HEK293 (cell line): Measurements from ENCODE around the gene FAM78A.

Experiments
- CTCF ChIA-PET: fragments of 350-600 bp; formaldehyde crosslinking; extraction: SDS; loops from one replicate; lab custom pipeline; 2021; ENCODE audit warnings: antibody characterized with exemption; lab: Yijun Ruan, JAX
- POLR2A ChIA-PET: fragments of 300-600 bp; formaldehyde crosslinking; extraction: SDS; loops from one replicate; lab custom pipeline; 2020; ENCODE audit warnings: antibody characterized with exemption, inconsistent platforms; lab: Yijun Ruan, JAX
- H3K27ac ChIP-seq: fragments of 200-500 bp; sonication (Bioruptor generic); 2 replicates; pipeline ENCODE4 v1.5.1; 2014; ENCODE audit warnings: low read depth, low read length, control low read depth, inconsistent platforms; ENCODE audit errors: extremely low read depth
- H3K36me3 ChIP-seq, 2 experiments: fragments of 200-500 bp in 1 of 2; sonication (Bioruptor generic) in 1 of 2; 1 replicate in 1 of 2; 2 replicates in 1 of 2; pipeline ENCODE4 v1.5.1; 2014 to 2017; ENCODE audit warnings: inconsistent platforms in 2 of 2, low read length in 2 of 2; ENCODE audit not compliant: control insufficient read depth in 2 of 2, insufficient read depth in 1 of 2
- H3K4me1 ChIP-seq: fragments of 200-500 bp; sonication (Bioruptor generic); 2 replicates; pipeline ENCODE4 v1.5.1; 2014; ENCODE audit warnings: mild to moderate bottlenecking, low read length, inconsistent platforms; ENCODE audit not compliant: control insufficient read depth, insufficient read depth
- H3K4me3 ChIP-seq: 2 replicates; pipeline ENCODE4 v1.5.1; 2011; ENCODE audit warnings: low read depth, mild to moderate bottlenecking, control low read depth, low read length, moderate library complexity
- H3K9me3 ChIP-seq: fragments of 200-500 bp; sonication (Bioruptor generic); 2 replicates; pipeline ENCODE4 v1.5.1; 2014; ENCODE audit warnings: low read depth, low read length, inconsistent platforms; ENCODE audit not compliant: control insufficient read depth, insufficient read depth
- GLI4 ChIP-seq: fragments of 450-650 bp; formaldehyde crosslinking; IDR thresholded peaks from 2 replicates; pipeline ENCODE4 v1.5.1; 2016; ENCODE audit warnings: missing biosample characterization, missing genetic modification characterization
- KLF1 ChIP-seq: fragments of 450-650 bp; formaldehyde crosslinking; IDR thresholded peaks from 2 replicates; pipeline ENCODE4 v1.5.1; 2016; ENCODE audit warnings: missing biosample characterization, missing genetic modification characterization
- KLF7 ChIP-seq: fragments of 450-650 bp; formaldehyde crosslinking; IDR thresholded peaks from 2 replicates; pipeline ENCODE4 v1.5.1; 2016; ENCODE audit warnings: missing biosample characterization, missing genetic modification characterization, borderline replicate concordance
- SCRT2 ChIP-seq: fragments of 450-650 bp; formaldehyde crosslinking; IDR thresholded peaks from 2 replicates; pipeline ENCODE4 v1.5.1; 2016; ENCODE audit warnings: missing biosample characterization, missing genetic modification characterization
- ZNF121 ChIP-seq: fragments of 450-650 bp; formaldehyde crosslinking; IDR thresholded peaks from 2 replicates; pipeline ENCODE4 v1.5.1; 2016; ENCODE audit warnings: missing biosample characterization, missing genetic modification characterization
- ZNF274 ChIP-seq, 2 experiments: fragments of 200-500 bp in 1 of 2; fragments of 450-650 bp in 1 of 2; sonication (Bioruptor generic) in 1 of 2; formaldehyde crosslinking in 1 of 2; IDR thresholded peaks; 2 replicates each; pipeline versions ENCODE4 v1.5.1 to v1.6.1; 2014 to 2016; ENCODE audit warnings: borderline replicate concordance in 1 of 2, inconsistent platforms in 1 of 2, low read length in 1 of 2, missing biosample characterization in 1 of 2, missing genetic modification characterization in 1 of 2
- ZNF335 ChIP-seq: fragments of 450-650 bp; formaldehyde crosslinking; conservative IDR thresholded peaks from 2 replicates; pipeline ENCODE4 v1.5.1; 2016; ENCODE audit warnings: missing biosample characterization, missing genetic modification characterization
- ZNF398 ChIP-seq: fragments of 450-650 bp; formaldehyde crosslinking; IDR thresholded peaks from 2 replicates; pipeline ENCODE4 v1.5.1; 2017; ENCODE audit warnings: missing biosample characterization, missing genetic modification characterization
- ZNF473 ChIP-seq: fragments of 450-650 bp; formaldehyde crosslinking; IDR thresholded peaks from 2 replicates; pipeline ENCODE4 v1.5.1; 2017; ENCODE audit warnings: missing biosample characterization, missing genetic modification characterization
- ZNF514 ChIP-seq: fragments of 450-650 bp; formaldehyde crosslinking; IDR thresholded peaks from 2 replicates; pipeline ENCODE4 v1.5.1; 2016; ENCODE audit warnings: missing biosample characterization, missing genetic modification characterization
- ZNF521 ChIP-seq: fragments of 450-650 bp; formaldehyde crosslinking; IDR thresholded peaks from 2 replicates; pipeline ENCODE4 v1.5.1; 2017; ENCODE audit warnings: missing biosample characterization, mild to moderate bottlenecking, missing genetic modification characterization
- ZNF707 ChIP-seq: fragments of 450-650 bp; formaldehyde crosslinking; IDR thresholded peaks from 2 replicates; pipeline ENCODE4 v1.5.1; 2016; ENCODE audit warnings: missing biosample characterization, missing genetic modification characterization
- TF ChIP-seq, protein P1 (sequence below): fragments of 450-650 bp; formaldehyde crosslinking; IDR thresholded peaks from 2 replicates; pipeline ENCODE4 v1.5.1; 2016; ENCODE audit warnings: missing biosample characterization, missing genetic modification characterization
- TF ChIP-seq, protein P2 (sequence below): fragments of 450-650 bp; formaldehyde crosslinking; IDR thresholded peaks from 2 replicates; pipeline ENCODE4 v1.5.1; 2017; ENCODE audit warnings: missing biosample characterization, missing genetic modification characterization
- TF ChIP-seq, protein P3 (sequence below): fragments of 450-650 bp; formaldehyde crosslinking; IDR thresholded peaks from 2 replicates; pipeline ENCODE4 v1.5.1; 2016; ENCODE audit warnings: missing biosample characterization, missing genetic modification characterization

FAM78A gene

DNA sequence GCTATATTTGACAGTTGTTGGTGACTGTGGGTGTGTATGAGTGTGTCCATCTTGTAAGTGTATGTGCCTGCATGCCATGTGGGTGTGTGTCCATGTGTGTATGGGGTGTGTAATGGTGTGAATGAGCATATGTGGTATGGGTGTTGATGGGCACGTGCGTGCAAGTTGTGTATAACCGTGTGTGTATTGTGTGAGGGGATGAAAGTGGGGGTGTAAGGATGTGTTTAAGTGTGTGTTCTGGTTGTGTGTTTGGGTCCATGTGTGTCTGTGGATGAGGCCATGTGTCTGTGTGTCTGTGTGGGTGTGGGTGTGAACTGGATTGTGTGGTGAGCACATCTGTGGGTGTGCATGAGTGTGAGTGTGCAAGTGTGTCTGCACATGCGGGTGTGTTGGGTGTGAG is 5.9 kb upstream of the FAM78A start (continued):
- no peak for TF ChIP-seq ZNF707
- TF ChIP-seq KLF7: no peak
- no peak for TF ChIP-seq ZNF514 (tag by site-specific recombination)
- no peak for TF ChIP-seq KLF1 (tag by site-specific recombination)
- TF ChIP-seq GLI4: 0 out of 2 replicates have a peak, but pooled peaks have one; percentile 27
- TF ChIP-seq ZNF473 (tag by site-specific recombination): no peak; the same call in 1 of the 2 replicates
- TF ChIP-seq, protein P1, sequence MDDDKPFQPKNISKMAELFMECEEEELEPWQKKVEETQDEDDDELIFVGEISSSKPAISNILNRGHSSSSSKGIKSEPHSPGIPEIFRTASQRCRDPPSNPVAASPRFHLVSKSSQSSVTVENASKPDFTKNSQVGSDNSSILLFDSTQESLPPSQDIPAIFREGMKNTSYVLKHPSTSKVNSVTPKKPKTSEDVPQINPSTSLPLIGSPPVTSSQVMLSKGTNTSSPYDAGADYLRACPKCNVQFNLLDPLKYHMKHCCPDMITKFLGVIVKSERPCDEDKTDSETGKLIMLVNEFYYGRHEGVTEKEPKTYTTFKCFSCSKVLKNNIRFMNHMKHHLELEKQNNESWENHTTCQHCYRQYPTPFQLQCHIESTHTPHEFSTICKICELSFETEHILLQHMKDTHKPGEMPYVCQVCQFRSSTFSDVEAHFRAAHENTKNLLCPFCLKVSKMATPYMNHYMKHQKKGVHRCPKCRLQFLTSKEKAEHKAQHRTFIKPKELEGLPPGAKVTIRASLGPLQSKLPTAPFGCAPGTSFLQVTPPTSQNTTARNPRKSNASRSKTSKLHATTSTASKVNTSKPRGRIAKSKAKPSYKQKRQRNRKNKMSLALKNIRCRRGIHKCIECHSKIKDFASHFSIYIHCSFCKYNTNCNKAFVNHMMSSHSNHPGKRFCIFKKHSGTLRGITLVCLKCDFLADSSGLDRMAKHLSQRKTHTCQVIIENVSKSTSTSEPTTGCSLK (tag by site-specific recombination): 0 out of 2 replicates have a peak, but pooled peaks have one; percentile 59
- TF ChIP-seq, protein P2, sequence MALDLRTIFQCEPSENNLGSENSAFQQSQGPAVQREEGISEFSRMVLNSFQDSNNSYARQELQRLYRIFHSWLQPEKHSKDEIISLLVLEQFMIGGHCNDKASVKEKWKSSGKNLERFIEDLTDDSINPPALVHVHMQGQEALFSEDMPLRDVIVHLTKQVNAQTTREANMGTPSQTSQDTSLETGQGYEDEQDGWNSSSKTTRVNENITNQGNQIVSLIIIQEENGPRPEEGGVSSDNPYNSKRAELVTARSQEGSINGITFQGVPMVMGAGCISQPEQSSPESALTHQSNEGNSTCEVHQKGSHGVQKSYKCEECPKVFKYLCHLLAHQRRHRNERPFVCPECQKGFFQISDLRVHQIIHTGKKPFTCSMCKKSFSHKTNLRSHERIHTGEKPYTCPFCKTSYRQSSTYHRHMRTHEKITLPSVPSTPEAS (tag by site-specific recombination): peak; percentile 84
- TF ChIP-seq ZNF335: no peak
- TF ChIP-seq, protein P3, sequence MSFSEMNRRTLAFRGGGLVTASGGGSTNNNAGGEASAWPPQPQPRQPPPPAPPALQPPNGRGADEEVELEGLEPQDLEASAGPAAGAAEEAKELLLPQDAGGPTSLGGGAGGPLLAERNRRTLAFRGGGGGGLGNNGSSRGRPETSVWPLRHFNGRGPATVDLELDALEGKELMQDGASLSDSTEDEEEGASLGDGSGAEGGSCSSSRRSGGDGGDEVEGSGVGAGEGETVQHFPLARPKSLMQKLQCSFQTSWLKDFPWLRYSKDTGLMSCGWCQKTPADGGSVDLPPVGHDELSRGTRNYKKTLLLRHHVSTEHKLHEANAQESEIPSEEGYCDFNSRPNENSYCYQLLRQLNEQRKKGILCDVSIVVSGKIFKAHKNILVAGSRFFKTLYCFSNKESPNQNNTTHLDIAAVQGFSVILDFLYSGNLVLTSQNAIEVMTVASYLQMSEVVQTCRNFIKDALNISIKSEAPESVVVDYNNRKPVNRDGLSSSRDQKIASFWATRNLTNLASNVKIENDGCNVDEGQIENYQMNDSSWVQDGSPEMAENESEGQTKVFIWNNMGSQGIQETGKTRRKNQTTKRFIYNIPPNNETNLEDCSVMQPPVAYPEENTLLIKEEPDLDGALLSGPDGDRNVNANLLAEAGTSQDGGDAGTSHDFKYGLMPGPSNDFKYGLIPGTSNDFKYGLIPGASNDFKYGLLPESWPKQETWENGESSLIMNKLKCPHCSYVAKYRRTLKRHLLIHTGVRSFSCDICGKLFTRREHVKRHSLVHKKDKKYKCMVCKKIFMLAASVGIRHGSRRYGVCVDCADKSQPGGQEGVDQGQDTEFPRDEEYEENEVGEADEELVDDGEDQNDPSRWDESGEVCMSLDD (tag by site-specific recombination): 0 out of 2 replicates have a peak, but pooled peaks have one; percentile 17
- TF ChIP-seq ZNF398 (tag by site-specific recombination): 0 out of 2 replicates have a peak, but pooled peaks have one; percentile 15
- no peak for TF ChIP-seq ZNF521 (tag by site-specific recombination)

- Histone ChIP-seq H3K4me1 (no peaks in the 10 kb centered on the region), H3K9me3 (no peaks in the 10 kb centered on the region), H3K27ac (no peak overlapping the region), H3K4me3 (no peak overlapping the region), H3K36me3 (no peaks in the 10 kb centered on the region)
- ChIA-PET CTCF (interaction anchor here (0.9 to 2.1 kb wide), 2 partner anchors 55 to 235 kb away, joined by 3 to 6 read pairs; no protein-coding TSS in a partner anchor), POLR2A (interaction anchor here (0.6 kb wide), 1 partner anchor 66 kb away, joined by 3 read pairs; no protein-coding TSS in a partner anchor)
- peak; percentile 34; the same call in 1 of the 2 replicates for TF ChIP-seq SCRT2 (tag by site-specific recombination)
- TF ChIP-seq ZNF121 (tag by site-specific recombination): peak; percentile 32; the same call in 1 of the 2 replicates
- no peak for TF ChIP-seq ZNF274 (IDR thresholded peaks at IDR 0.05; ENCODE audit: low read length)
- TF ChIP-seq ZNF274 (tag by site-specific recombination; IDR thresholded peaks at IDR 0.05; ENCODE audit: borderline replicate concordance): no peak
These were observed 5.0 kb upstream of the FAM78A start for GRCh38 chr9:131281119-131281965.
